H9 (cell line): ENCODE measurements around the gene DNAJB2. TPM values are rescaled to one million over a fixed set of nuclear protein-coding genes. Genes with fewer than 3 reads are reported as not detected.

Experiments used
- DNase-seq: peaks from one replicate; pipeline ENCODE4 v3.0.0-alpha.2; 2017
- H2AFZ ChIP-seq: one replicate; pipeline ENCODE4 v1.6.1; 2013; ENCODE audit warnings: mild to moderate bottlenecking, low read length, control low read depth, moderate library complexity
- H2AK5ac ChIP-seq: 2 replicates; pipeline ENCODE4 v1.6.1; 2013; ENCODE audit warnings: low read length, control low read depth, mixed read lengths; ENCODE audit not compliant: insufficient read length
- H2BK120ac ChIP-seq: one replicate; pipeline ENCODE4 v1.6.1; 2013; ENCODE audit warnings: low read depth, mild to moderate bottlenecking, low read length, control low read depth, inconsistent platforms; ENCODE audit not compliant: poor library complexity, severe bottlenecking
- H2BK12ac ChIP-seq: 2 replicates; pipeline ENCODE4 v1.6.1; 2013; ENCODE audit warnings: low read length, control low read depth, mixed read lengths, low read depth; ENCODE audit not compliant: insufficient read length
- H2BK15ac ChIP-seq: 2 replicates; pipeline ENCODE4 v1.6.1; 2013; ENCODE audit warnings: low read depth, low read length, control low read depth
- H2BK20ac ChIP-seq: one replicate; pipeline ENCODE4 v1.6.1; 2013; ENCODE audit warnings: low read depth, mild to moderate bottlenecking, low read length, control low read depth, inconsistent platforms; ENCODE audit not compliant: poor library complexity, severe bottlenecking
- H2BK5ac ChIP-seq: 2 replicates; pipeline ENCODE4 v1.6.1; 2013; ENCODE audit warnings: low read length, control low read depth, mixed read lengths; ENCODE audit not compliant: insufficient read length
- H3K14ac ChIP-seq: 2 replicates; pipeline ENCODE4 v1.6.1; 2013; ENCODE audit warnings: low read length, control low read depth; ENCODE audit not compliant: insufficient read depth
- H3K18ac ChIP-seq: 2 replicates; pipeline ENCODE4 v1.6.1; 2013; ENCODE audit warnings: low read depth, mild to moderate bottlenecking, mixed read lengths, low read length, control low read depth; ENCODE audit not compliant: insufficient read length
- H3K23ac ChIP-seq: 2 replicates; pipeline ENCODE4 v1.6.1; 2013; ENCODE audit warnings: low read length, control low read depth, mixed read lengths, low read depth; ENCODE audit not compliant: insufficient read length
- H3K23me2 ChIP-seq: 2 replicates; pipeline ENCODE4 v1.6.1; 2013; ENCODE audit warnings: low read depth, mild to moderate bottlenecking, mixed read lengths, low read length, control low read depth; ENCODE audit not compliant: insufficient read length, poor library complexity, severe bottlenecking
- H3K27ac ChIP-seq: 2 replicates; pipeline ENCODE4 v1.5.1; 2013; ENCODE audit warnings: low read length, control low read depth, mixed read lengths, low read depth; ENCODE audit not compliant: insufficient read length
- H3K27me3 ChIP-seq: 2 replicates; pipeline ENCODE4 v1.6.1; 2013; ENCODE audit warnings: low read length, control low read depth, inconsistent platforms; ENCODE audit not compliant: insufficient read depth
- H3K4ac ChIP-seq: 2 replicates; pipeline ENCODE4 v1.6.1; 2013; ENCODE audit warnings: low read depth, mild to moderate bottlenecking, control low read depth, inconsistent platforms, low read length, moderate library complexity
- H3K4me1 ChIP-seq: 2 replicates; pipeline ENCODE4 v1.6.1; 2013; ENCODE audit warnings: low read length, control low read depth, inconsistent platforms; ENCODE audit not compliant: insufficient read depth
- H3K4me2 ChIP-seq: 2 replicates; pipeline ENCODE4 v1.6.1; 2013; ENCODE audit warnings: low read length, control low read depth, mixed read lengths; ENCODE audit not compliant: insufficient read length, insufficient read depth
- H3K56ac ChIP-seq: 2 replicates; pipeline ENCODE4 v1.6.1; 2013; ENCODE audit warnings: low read depth, mild to moderate bottlenecking, mixed read lengths, low read length, control low read depth; ENCODE audit not compliant: insufficient read length
- H3K79me1 ChIP-seq: 2 replicates; pipeline ENCODE4 v1.6.1; 2013; ENCODE audit warnings: low read depth, mild to moderate bottlenecking, moderate library complexity, low read length, control low read depth, inconsistent platforms; ENCODE audit not compliant: insufficient read depth, poor library complexity, severe bottlenecking
- H3K79me2 ChIP-seq: 2 replicates; pipeline ENCODE4 v1.6.1; 2013; ENCODE audit warnings: low read length, control low read depth, inconsistent platforms; ENCODE audit not compliant: insufficient read depth
- H3K9ac ChIP-seq: 2 replicates; pipeline ENCODE4 v1.6.1; 2013; ENCODE audit warnings: low read length, control low read depth, mixed read lengths; ENCODE audit not compliant: insufficient read length; ENCODE audit errors: extremely low read depth
- H3K9me3 ChIP-seq: one replicate; pipeline ENCODE4 v1.6.1; 2013; ENCODE audit warnings: low read depth, low read length, inconsistent platforms; ENCODE audit not compliant: control insufficient read depth
- H3T11ph ChIP-seq: one replicate; pipeline ENCODE4 v1.6.1; 2013; ENCODE audit warnings: mild to moderate bottlenecking, low read length, control low read depth, inconsistent platforms
- H4K20me1 ChIP-seq: one replicate; pipeline ENCODE4 v1.6.1; 2013; ENCODE audit not compliant: control insufficient read depth, insufficient read length, insufficient read depth
- H4K5ac ChIP-seq: 2 replicates; pipeline ENCODE4 v1.6.1; 2013; ENCODE audit warnings: low read depth, mild to moderate bottlenecking, mixed read lengths, low read length, control low read depth; ENCODE audit not compliant: insufficient read length
- H4K8ac ChIP-seq: replicated peaks from 2 replicates; pipeline ENCODE4 v1.6.1; 2013; ENCODE audit warnings: low read length, control low read depth, mixed read lengths, low read depth; ENCODE audit not compliant: insufficient read length
- H4K91ac ChIP-seq: 2 replicates; pipeline ENCODE4 v1.6.1; 2013; ENCODE audit warnings: low read depth, mild to moderate bottlenecking, moderate library complexity, mixed read lengths, low read length, control low read depth; ENCODE audit not compliant: insufficient read length
- H3K27ac Mint-ChIP-seq, 3 experiments: 2 replicates in 2 of 3; 3 replicates in 1 of 3; pipeline ENCODE4 v1.8.0; 2020 to 2021; ENCODE audit warnings: mixed read lengths in 3 of 3, mild to moderate bottlenecking in 1 of 3, moderate library complexity in 1 of 3
- H3K27me3 Mint-ChIP-seq: 2 replicates; pipeline ENCODE4 v1.8.0; 2021; ENCODE audit warnings: low read depth, mild to moderate bottlenecking, moderate library complexity, mixed read lengths
- H3K36me3 Mint-ChIP-seq, 3 experiments: 2 replicates in 2 of 3; 3 replicates in 1 of 3; pipeline ENCODE4 v1.8.0; 2020 to 2021; ENCODE audit warnings: low read depth in 3 of 3, mixed read lengths in 3 of 3; ENCODE audit not compliant: insufficient read depth in 1 of 3
- H3K4me1 Mint-ChIP-seq, 2 experiments: 2 replicates each; pipeline ENCODE4 v1.8.0; 2020; ENCODE audit warnings: mixed read lengths in 2 of 2
- H3K4me3 Mint-ChIP-seq, 2 experiments: 2 replicates in 1 of 2; 3 replicates in 1 of 2; pipeline ENCODE4 v1.8.0; 2020 to 2021; ENCODE audit warnings: mild to moderate bottlenecking in 2 of 2, mixed read lengths in 2 of 2, moderate library complexity in 1 of 2
- H3K9me3 Mint-ChIP-seq, 2 experiments: 2 replicates in 1 of 2; 3 replicates in 1 of 2; pipeline ENCODE4 v1.8.0; 2020; ENCODE audit warnings: mild to moderate bottlenecking in 2 of 2, mixed read lengths in 2 of 2, moderate library complexity in 1 of 2
- CTCF ChIP-seq: fragments of 200-600 bp; sonication (generic); conservative IDR thresholded peaks from 3 replicates; pipeline ENCODE4 v1.8.0; 2021; ENCODE audit warnings: antibody characterized with exemption, mild to moderate bottlenecking
- WGBS: extraction: QIAGEN DNeasy Blood & Tissue Kit; methylation state at CpG from one replicate; pipeline ENCODE4 v1.1.7; 2013; ENCODE audit warnings: missing lambda C conversion rate, low lambda C conversion rate, mixed read lengths; ENCODE audit not compliant: insufficient read length; ENCODE audit errors: extremely low coverage; 5-methylcytosine and 5-hydroxymethylcytosine counted together
- total RNA-seq: library from RNA; stranded (reverse); gene quantifications from 2 replicates; pipeline ENCODE4 v1.2.1, GENCODE V29; 2021

DNAJB2 gene
- total RNA-seq, 1 experiment from 2014 or later, result 34.1 TPM

- 0 out of 2 replicates have a peak within 1 kb of the TSS, but pooled peaks have one; percentile 42 for H3K14ac ChIP-seq
- H2BK20ac ChIP-seq, result no peak within 1 kb of the TSS
- H3K27ac ChIP-seq, result no peak within 1 kb of the TSS
- H2AFZ ChIP-seq, result no peak within 1 kb of the TSS
- peaks cover 3% of the 10 kb centered on the region; the same call in 1 of the 2 replicates for H3K4me1 ChIP-seq
- H3K4me1 Mint-ChIP-seq, result peaks cover 26 to 32% of the 10 kb centered on the region in 2 experiments
- H4K91ac ChIP-seq, result no peak within 1 kb of the TSS
- WGBS, result no CpG with 5 or more reads among the region's 76 CpGs
- H3K23ac ChIP-seq, result no peak within 1 kb of the TSS
- H2AK5ac ChIP-seq, result no peak within 1 kb of the TSS
- no peak within 1 kb of the TSS for H2BK120ac ChIP-seq
- H3K79me1 ChIP-seq, result no peaks in the 10 kb centered on the region
- H2BK5ac ChIP-seq, result no peak within 1 kb of the TSS
- H3K23me2 ChIP-seq, result peaks cover 22% of the 10 kb centered on the region
- H2BK12ac ChIP-seq, result no peak within 1 kb of the TSS
- no peaks in the 10 kb centered on the region for H3K9me3 ChIP-seq
- peak within 1 kb of the TSS; percentile 72 for H3K4me2 ChIP-seq
- peaks cover 9 to 18% (median 11%) of the 10 kb centered on the region in 3 experiments; a peak in 5 of 7 replicates for H3K36me3 Mint-ChIP-seq
- peak within 1 kb of the TSS; percentile 69 to 88 for H3K4me3 Mint-ChIP-seq
- H3K27me3 ChIP-seq, result peaks cover 21% of the 10 kb centered on the region
- no peak within 1 kb of the TSS for H3K27ac Mint-ChIP-seq
- no peak within 1 kb of the TSS for H3K4ac ChIP-seq
- no peaks in the 10 kb centered on the region for H3K79me2 ChIP-seq
- H3K9me3 Mint-ChIP-seq, result peaks cover 0 to 2% of the 10 kb centered on the region in 2 experiments; a peak in 3 of 5 replicates
- no peaks in the 10 kb centered on the region for H4K20me1 ChIP-seq
- no peak within 1 kb of the TSS for H3K56ac ChIP-seq
- 0 out of 3 replicates have a peak, but pooled peaks have one; percentile 12 for TF ChIP-seq CTCF
- H4K8ac ChIP-seq, result no peak within 1 kb of the TSS
- peak within 1 kb of the TSS; percentile 39 for H3K18ac ChIP-seq
- no peak within 1 kb of the TSS for H2BK15ac ChIP-seq
- peak; percentile 91 for DNase-seq
- peaks cover 77% of the 10 kb centered on the region for H3K27me3 Mint-ChIP-seq
- H3K9ac ChIP-seq, result no peak within 1 kb of the TSS
- no peak within 1 kb of the TSS for H4K5ac ChIP-seq
- no peak within 1 kb of the TSS for H3T11ph ChIP-seq
These were observed 25.2 kb upstream of the DNAJB2 start, which contains the start of gene TUBA4A for GRCh38 chr2:219253753-219254589. TUBA4A (minus strand) TSS chr2:219253918; CDS start chr2:219253858, 60 bp downstream.
